CD4-positive, alpha-beta T cell treated with Interleukin-4 for 4 hours (primary cell): ENCODE results near the gene ZNF524.

ENCODE experiments used
- DNase-seq: peaks from one replicate; pipeline ENCODE4 v3.0.0-alpha.2; 2020

The ZNF524 gene

DNA sequence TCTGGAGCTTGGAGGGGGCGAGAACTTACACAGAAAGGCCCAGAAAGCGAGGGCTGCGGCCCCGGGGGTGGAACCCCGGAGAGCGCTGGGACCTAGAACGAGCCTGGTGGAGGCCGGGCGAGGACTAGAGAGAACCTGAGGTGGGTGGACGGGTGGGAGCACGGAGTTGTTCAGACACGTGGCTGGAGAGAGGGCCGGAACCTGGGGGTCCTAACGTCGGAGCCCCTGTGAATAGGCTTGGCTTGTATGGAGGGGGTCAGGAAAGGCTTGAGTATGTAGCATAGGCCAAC is 43.7 kb downstream of the ZNF524 start:
- no peak for DNase-seq

DNA sequence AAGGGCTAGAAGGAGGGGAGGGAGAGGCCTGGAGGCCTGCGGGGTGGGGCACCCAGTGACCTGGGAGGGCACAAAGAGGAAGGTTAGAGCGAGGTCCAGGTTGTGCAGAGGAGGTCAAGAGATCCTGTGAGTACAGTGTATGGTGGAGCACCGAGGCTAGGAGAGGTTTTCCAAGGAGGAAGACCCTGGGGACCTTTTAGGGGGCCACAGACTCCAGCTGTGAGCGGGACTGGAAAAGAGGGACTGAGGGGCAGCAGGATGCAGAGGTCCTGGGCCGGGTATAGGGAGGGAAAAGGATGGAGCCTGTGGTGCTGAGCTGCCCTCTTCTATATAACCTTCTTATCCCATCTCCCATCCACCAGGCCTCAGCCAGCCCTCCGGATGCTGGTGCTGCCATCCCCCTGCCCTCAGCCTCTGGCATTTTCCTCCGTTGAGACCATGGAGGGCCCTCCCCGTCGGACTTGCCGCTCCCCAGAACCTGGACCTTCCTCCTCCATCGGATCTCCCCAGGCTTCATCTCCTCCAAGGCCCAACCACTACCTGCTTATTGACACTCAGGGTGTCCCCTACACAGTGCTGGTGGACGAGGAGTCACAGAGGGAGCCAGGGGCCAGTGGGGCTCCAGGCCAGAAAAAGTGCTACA is 44.2 kb downstream of the ZNF524 start:
- DNase-seq: no peak

DNA sequence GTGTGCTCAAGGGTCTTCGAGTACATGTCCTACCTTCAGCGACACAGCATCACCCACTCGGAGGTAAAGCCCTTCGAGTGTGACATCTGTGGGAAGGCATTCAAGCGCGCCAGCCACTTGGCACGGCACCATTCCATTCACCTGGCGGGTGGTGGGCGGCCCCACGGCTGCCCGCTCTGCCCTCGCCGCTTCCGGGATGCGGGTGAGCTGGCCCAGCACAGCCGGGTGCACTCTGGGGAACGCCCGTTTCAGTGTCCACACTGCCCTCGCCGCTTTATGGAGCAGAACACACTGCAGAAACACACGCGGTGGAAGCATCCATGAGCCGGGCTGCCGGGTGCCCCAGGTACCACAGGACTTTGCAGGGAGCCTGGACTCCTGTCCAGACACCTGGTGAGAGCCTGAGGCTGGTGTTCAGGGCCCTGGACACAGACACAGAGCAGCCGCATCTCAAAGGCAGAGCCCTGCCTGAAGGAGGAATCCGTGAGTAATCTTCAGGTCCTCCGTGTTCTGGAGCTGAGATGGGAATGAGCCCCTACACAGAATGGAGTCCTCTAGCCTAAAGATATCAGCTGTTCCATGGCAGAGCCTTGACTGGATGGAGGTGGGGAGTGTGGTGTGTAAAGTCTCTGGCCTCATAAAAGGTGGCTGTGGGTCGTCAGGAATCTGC is 44.9 kb downstream of the ZNF524 start:
- DNase-seq: no peak

DNA sequence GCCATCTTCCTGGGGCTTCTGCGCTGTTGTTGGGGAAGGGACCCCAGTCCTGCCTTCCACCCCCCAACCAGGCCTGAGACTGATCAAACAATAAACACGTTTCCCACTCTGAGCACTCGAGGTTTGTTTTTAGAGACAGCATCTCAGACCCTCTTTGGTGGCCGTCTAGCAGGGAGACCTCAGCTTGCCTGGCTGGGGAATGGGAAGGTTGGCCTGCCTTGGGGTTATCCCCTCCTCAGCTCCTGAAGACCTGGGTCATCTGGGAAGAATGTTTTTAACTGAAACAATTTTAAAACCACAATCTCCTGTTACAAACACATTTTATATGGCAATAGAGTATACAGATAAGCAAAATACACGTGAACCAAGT is 45.4 kb downstream of the ZNF524 start:
- DNase-seq: no peak

GRCh38 chr19:55646889-55647731 is 47.0 kb downstream of the ZNF524 start:
- DNase-seq: no peak

DNA sequence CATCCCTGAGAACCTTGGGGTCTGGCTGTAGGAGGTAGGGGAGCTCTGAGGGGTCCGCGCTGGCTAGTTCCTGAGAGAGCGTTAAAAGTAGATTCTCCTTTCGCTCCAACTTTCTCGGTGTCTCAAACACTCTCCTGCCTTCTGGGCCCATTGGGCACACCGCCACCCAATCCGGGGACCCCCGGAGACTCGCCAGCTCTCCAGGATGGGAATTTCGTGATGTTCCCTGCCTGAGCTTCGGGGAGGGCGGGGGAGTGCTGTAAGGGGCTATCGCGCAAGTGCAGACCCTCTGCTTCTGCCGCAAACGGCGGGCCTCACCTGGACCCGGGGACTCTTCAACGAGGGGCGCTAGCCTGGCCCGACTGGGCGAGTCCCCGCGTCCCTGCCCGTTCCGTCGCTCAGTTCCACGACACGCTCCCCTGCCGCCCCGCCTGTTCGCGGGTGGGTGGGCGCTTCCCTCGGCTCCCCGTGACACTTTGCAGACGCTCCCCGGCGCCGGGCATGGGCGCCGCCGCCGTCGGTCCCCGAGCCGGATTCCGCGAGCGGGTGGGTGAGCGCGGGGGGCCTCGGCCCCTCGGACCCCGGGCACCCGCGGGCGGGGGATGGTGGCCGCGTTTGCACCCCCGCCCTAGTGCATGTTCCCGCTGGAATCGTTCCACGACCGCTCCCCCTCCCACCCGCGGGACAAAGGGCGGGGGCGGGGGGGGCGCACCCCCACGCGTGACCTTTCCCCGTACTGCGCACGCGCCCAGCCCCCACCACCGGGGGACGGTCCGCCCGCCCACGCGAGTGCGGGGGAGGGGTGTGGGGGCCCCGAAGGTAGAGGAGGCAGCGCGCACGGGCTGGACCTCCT is 47.9 kb downstream of the ZNF524 start, which contains the start of gene CCDC106:
Gene CCDC106 (plus strand): TSS at position 481 of the 853 bp plus-strand sequence. CDS start 835 bp downstream, outside the sequence.
- DNase-seq: peak; percentile 29

DNA sequence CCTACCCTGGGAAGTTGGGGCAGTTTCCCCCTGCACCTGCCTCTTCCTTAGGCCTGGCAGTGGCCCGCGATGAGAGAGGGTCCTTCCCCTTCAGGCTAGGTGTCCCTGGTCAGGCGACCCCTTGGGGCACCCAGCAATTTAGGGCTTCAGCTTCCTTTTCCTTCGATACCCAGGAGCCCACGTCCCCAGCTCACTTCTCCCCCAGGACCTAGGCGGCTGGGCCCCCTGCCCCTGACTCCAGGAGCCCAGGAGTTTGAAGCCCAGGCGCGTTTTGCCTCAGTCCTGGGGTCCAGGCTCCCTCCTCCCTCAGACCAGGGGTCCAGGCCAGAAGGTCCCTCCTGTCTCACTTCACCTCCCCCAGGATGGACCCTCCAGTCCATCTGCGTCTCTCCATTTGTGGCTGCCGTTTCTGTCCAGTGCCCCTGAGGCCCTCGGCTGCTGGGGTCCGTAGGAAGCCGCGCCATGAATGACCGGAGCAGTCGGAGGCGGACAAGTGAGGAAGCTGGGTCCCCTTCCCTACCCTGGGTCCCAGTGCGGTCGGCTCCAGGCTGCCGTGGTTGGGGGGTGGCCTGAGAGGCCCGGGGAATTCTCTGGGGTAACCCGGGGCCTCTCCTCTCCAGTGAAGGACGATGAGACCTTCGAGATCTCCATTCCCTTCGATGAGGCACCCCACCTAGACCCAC is 48.6 kb downstream of the ZNF524 start:
- no peak for DNase-seq

- DNase-seq: no peak
Measured at GRCh38 chr19:55649268-55650125, 49.4 kb downstream of the ZNF524 start.

GRCh38 chr19:55650126-55650557 is 50.1 kb downstream of the ZNF524 start:
- DNase-seq: no peak

- DNase-seq: no peak
Measured at GRCh38 chr19:55650602-55651230, 50.6 kb downstream of the ZNF524 start.

DNA sequence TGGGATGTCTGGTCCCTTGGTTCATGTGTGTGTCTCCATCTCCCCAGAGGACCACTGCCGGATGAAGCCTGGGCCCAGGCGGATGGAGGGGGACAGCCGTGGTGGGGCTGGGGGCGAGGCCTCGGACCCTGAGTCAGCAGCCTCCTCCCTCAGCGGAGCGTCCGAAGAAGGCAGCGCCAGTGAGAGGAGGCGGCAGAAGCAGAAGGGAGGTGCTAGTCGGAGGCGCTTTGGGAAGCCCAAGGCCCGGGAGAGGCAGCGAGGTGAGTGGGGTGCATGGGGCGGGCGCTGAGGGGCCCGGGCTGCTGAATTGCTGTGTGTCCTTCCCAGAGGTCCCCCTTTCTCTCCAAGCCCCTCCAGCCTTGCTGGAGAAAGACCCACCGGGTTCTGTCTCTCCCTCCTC is 51.1 kb downstream of the ZNF524 start:
- DNase-seq: no peak

GRCh38 chr19:55652311-55653128 is 52.4 kb downstream of the ZNF524 start:
- DNase-seq: no peak
